HG02678 (cell line): ENCODE data around the gene RAPGEF5.
"Not testable (repeated sequence)": the region's sequence is repeated elsewhere in the genome, so short reads cannot be mapped to it uniquely, and the experiment has no call there.

ENCODE experiments used
- ATAC-seq: cut with Tn5 transposase; IDR thresholded peaks from one replicate; pipeline ENCODE4 v1.9.1; 2021; ENCODE audit warnings: mild to moderate bottlenecking, moderate library complexity; ENCODE audit not compliant: unreplicated experiment

RAPGEF5 gene

DNA sequence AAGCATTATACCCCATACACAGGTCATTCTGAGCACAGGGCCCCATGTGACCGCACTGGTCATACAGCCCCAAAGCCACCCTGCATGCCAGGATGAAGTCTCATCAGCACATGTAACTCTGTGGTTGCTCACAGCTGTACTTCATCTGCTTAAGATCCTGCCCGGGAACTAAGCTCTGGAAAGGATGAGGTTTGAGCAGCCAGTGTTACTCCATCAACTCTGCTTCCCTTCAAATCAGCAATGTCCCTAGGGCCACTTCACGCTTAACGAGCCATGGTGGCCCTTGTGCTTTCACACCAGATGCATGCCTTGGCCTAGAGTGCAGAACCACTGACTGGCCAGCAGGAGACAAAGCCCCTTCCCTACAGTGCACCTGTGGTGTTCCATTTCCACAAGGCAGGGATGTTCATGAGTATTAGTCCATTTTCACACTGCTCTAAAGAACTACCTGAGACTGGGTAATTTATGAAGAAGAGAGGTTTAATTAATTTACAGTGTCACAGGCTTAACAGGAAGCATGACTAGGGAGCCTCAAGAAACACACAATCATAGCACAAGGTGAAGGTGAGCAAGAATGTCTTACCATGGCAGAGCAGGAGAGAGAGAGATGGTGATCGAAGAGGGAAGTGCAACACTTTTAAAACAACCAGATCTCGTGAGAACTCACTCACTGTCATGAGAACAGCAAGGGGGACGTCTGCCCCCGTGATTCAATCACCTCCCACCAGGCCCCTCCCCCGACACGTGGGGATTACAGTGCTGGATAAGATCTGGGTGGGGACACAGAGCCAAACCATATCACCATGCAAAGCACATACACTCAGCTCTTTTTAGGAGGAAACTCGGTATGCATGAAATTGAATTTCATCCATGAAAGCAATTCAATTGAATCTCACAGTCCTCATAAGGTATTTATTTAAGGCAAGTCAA is 262.3 kb downstream of the RAPGEF5 start:
- no peak for ATAC-seq

DNA sequence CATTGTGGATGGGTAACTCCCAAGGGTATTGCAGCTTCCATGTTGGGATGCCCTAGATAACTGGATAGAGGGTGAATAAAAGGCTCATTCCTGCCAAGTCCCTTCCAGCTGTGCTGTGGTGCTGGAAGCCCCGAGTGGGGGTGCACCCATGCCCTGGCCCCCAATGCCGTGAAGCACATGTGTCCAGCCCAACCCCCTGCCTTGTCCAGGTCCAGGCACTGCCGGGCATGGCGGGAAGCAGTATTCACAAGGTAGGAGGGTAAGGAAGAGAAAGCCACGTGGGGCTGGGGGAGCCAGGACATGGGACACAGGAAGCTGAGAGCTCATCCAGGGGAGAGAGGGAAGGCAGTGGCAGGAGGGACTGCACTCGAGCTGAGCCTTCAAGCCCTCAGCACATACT is 263.0 kb downstream of the RAPGEF5 start:
- ATAC-seq = no peak

- no peak for ATAC-seq
These were observed 264.0 kb downstream of the RAPGEF5 start for GRCh38 chr7:22093001-22093400.

GRCh38 chr7:22090958-22091525 is 265.9 kb downstream of the RAPGEF5 start:
- not testable (repeated sequence) for ATAC-seq

DNA sequence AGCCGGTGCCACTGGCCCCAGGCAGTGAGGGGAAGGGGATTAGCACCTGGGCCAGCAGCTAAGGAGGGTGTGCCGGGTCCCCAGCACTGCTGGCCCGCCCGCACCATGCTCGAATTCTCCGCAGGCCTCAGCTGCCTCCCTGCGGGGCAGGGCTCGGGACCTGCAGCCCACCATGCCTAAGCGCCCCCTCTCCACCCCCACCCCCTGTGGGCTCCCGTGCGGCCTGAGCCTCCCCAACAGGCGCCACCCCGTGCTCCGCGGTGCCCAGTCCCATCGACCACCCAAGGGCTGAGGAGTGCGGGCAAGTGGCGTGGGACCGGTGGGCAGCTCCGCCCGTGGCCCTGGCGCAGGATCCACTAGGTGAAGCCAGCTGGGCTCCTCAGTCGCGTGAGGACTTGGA is 266.4 kb downstream of the RAPGEF5 start:
- ATAC-seq = no peak

GRCh38 chr7:22090107-22090506 is 266.8 kb downstream of the RAPGEF5 start:
- ATAC-seq = no peak

GRCh38 chr7:22088827-22089226 is 268.1 kb downstream of the RAPGEF5 start:
- no peak for ATAC-seq

- no peak for ATAC-seq
These were observed 269.1 kb downstream of the RAPGEF5 start for GRCh38 chr7:22087861-22088260.

DNA sequence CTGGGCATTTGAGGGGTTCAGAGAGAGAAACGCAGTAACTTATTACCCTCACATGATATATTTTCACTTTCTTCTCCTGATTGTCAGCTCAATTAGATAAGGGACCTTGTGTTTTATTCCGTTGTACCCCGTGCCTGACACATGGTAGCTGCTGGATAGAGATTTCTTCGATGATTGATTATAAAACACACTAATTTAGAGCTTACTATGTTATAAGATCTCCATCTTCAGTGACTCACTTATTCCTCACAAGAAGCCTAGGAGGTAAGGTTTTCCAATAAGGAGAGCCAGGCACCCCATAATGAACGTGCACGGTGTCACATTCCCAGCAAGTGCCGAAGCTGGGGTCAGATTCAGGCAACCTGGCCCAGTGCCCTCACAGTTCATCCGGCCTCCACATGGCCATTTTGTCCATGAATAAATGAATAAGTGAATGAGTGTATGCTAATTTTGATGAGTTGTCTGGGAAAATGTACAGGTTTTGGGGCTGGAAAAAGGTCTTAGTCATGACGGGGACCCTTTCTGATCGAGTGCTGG is 273.2 kb downstream of the RAPGEF5 start:
- ATAC-seq = no peak

GRCh38 chr7:22082886-22083703 is 273.9 kb downstream of the RAPGEF5 start:
- ATAC-seq = peak; percentile 99

GRCh38 chr7:22082553-22082885 is 274.4 kb downstream of the RAPGEF5 start:
- peak; percentile 9 for ATAC-seq

DNA sequence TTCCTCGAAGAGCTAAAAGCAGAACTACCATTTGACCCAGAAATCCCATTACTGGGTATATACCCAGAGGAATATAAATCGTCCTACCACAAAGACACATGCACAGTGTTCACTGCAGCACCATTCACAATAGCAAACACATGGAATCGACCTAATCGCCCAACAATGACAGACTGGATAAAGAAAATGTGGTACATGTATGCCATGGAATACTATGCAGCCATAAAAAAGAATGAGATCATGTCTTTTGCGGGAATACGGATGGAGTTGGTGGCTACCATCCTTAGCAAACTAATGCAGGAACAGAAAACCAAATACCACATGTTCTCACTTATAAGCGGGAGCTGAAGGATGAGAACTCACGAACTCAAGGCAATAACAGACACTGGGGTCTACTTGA is 276.7 kb downstream of the RAPGEF5 start:
- ATAC-seq = not testable (repeated sequence)

DNA sequence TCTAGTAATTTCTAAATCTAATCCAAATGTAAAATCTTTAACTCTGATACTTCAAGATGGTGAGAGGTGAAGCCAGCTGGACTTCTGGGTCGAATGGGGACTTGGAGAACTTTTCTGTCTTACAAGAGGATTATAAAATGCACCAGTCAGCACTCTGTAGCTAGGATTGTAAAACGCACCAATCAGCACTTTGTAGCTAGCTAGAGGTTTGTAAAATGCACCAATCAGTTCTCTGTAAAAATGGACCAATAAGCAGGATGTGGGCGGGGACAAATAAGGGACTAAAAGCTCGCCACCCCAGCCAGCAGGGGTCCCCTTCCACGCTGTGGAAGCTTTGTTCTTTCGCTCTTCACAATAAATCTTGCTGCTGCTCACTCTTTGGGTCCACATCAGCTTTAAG is 278.1 kb downstream of the RAPGEF5 start:
- not testable (repeated sequence) for ATAC-seq

- ATAC-seq = no peak
These were observed 281.4 kb downstream of the RAPGEF5 start for GRCh38 chr7:22075561-22075960.

DNA sequence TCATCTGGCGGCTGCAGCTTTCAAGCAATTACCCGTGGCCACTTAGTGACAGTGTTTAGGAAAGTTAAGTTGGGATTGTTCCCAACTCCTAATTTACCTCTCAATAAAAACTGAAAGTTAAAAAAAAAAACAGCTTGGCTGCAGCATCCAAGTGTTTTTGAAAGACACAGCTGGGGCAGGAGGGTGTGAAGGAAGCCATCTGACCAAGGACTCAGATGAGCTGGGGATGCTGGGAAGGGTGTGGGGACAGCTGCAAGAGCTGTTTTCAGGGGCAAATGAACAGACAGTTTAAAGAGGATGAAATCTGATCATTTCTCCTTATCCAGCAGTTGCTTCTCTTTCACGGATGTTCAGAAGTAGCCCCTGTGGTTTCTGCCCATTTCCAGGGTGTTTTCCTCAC is 282.1 kb downstream of the RAPGEF5 start:
- no peak for ATAC-seq
